SU-DHL-6 (cell line): ENCODE measurements around the gene BNC1.

ENCODE experiments used
- EZH2phosphoT487 ChIP-seq: fragments of 200-600 bp; sonication (generic), shearing (Covaris generic); conservative IDR thresholded peaks from 2 replicates; pipeline ENCODE4 v1.6.1; 2018; ENCODE audit warnings: mild to moderate bottlenecking, antibody characterized with exemption, low read length, moderate library complexity, mixed read lengths
- TF ChIP-seq, protein P1 (sequence below): fragments of 200-600 bp; sonication (generic); IDR thresholded peaks from one replicate; pipeline ENCODE4 v1.5.1; 2017; ENCODE audit warnings: antibody characterized with exemption, mild to moderate bottlenecking, low read length, moderate library complexity; ENCODE audit not compliant: insufficient read depth, poor library complexity, severe bottlenecking

DNA sequence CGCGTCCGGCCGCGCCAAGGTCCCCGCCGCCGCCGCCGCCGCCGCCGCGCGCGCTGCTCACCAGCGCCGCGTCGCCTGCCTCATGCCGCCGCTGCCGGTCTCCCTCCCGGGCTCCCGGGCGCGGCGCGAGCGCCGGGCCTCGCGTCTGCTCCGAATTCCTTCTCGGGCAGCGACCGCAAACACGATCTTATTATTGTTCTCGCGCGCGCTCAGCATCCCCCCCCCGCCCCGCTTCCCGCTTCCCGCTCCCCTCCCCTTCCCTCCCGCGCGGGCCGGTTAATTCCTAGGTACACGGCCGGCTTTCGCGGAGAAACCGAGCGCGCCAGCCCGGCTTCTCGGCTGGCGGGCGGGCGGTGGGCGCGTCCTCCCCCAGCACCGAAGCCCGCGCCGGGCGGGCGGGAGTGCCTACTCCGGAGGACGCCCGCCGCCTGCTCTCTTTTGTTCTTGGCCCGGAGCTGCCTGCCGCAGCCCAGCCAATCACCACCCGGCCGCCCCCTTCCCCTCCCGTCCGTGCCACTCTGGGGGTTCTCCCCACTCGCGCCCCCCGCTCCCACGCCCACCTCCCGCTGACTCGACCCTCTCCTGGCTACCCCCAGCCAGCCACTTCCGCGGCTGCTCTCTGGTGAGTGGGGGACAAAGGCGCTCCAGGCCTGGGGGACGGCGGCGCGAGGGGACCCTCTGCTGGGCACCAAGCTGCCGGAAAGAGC is 76.7 kb downstream of the BNC1 start, which contains the start of gene HDGFL3:
- TF ChIP-seq, protein P1, sequence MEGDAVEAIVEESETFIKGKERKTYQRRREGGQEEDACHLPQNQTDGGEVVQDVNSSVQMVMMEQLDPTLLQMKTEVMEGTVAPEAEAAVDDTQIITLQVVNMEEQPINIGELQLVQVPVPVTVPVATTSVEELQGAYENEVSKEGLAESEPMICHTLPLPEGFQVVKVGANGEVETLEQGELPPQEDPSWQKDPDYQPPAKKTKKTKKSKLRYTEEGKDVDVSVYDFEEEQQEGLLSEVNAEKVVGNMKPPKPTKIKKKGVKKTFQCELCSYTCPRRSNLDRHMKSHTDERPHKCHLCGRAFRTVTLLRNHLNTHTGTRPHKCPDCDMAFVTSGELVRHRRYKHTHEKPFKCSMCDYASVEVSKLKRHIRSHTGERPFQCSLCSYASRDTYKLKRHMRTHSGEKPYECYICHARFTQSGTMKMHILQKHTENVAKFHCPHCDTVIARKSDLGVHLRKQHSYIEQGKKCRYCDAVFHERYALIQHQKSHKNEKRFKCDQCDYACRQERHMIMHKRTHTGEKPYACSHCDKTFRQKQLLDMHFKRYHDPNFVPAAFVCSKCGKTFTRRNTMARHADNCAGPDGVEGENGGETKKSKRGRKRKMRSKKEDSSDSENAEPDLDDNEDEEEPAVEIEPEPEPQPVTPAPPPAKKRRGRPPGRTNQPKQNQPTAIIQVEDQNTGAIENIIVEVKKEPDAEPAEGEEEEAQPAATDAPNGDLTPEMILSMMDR, result no peak
- no peak for TF ChIP-seq EZH2phosphoT487
